Trophoblast cell (in vitro differentiated cells and primary cell): ENCODE data around the gene AHI1.

Source experiments
- DNase-seq, 2 donors: peaks; one replicate each; pipeline ENCODE4 v3.0.0-alpha.2; 2016
- H2AFZ ChIP-seq: 2 replicates; pipeline ENCODE4 v1.6.1; 2013; ENCODE audit warnings: low read length, moderate library complexity, mild to moderate bottlenecking; ENCODE audit not compliant: insufficient read depth, poor library complexity
- H2AK5ac ChIP-seq: 2 replicates; pipeline ENCODE4 v1.6.1; 2013; ENCODE audit warnings: mild to moderate bottlenecking, low read length
- H2BK120ac ChIP-seq: 2 replicates; pipeline ENCODE4 v1.6.1; 2013; ENCODE audit warnings: low read length, mild to moderate bottlenecking, moderate library complexity; ENCODE audit not compliant: insufficient read depth, poor library complexity
- H2BK12ac ChIP-seq: 2 replicates; pipeline ENCODE4 v1.6.1; 2013; ENCODE audit warnings: mild to moderate bottlenecking, low read length, moderate library complexity
- H2BK5ac ChIP-seq: 2 replicates; pipeline ENCODE4 v1.6.1; 2013; ENCODE audit warnings: low read length, low read depth, moderate library complexity, mild to moderate bottlenecking; ENCODE audit not compliant: poor library complexity
- H3K14ac ChIP-seq: 2 replicates; pipeline ENCODE4 v1.6.1; 2013; ENCODE audit warnings: mild to moderate bottlenecking, low read length
- H3K18ac ChIP-seq: 2 replicates; pipeline ENCODE4 v1.6.1; 2013; ENCODE audit warnings: mild to moderate bottlenecking, low read length
- H3K23ac ChIP-seq: 2 replicates; pipeline ENCODE4 v1.6.1; 2013; ENCODE audit warnings: low read length
- H3K27ac ChIP-seq: 2 replicates; pipeline ENCODE4 v1.5.1; 2013; ENCODE audit warnings: low read depth, mild to moderate bottlenecking, inconsistent platforms, low read length, moderate library complexity
- H3K27me3 ChIP-seq: 2 replicates; pipeline ENCODE4 v1.6.1; 2013; ENCODE audit warnings: inconsistent platforms, mild to moderate bottlenecking, low read length, moderate library complexity; ENCODE audit not compliant: insufficient read depth
- H3K36me3 ChIP-seq, 2 experiments: 1 replicate in 1 of 2; 2 replicates in 1 of 2; pipeline ENCODE4 v1.6.1; 2013; ENCODE audit warnings: low read length in 2 of 2, mild to moderate bottlenecking in 2 of 2, moderate library complexity in 1 of 2; ENCODE audit not compliant: insufficient read depth in 2 of 2, control insufficient read depth in 1 of 2
- H3K4ac ChIP-seq: 2 replicates; pipeline ENCODE4 v1.6.1; 2013; ENCODE audit warnings: low read depth, mild to moderate bottlenecking, low read length, moderate library complexity
- H3K4me1 ChIP-seq, 2 experiments: 1 replicate in 1 of 2; 2 replicates in 1 of 2; pipeline ENCODE4 v1.6.1; 2013; ENCODE audit warnings: low read length in 2 of 2, mild to moderate bottlenecking in 2 of 2, moderate library complexity in 1 of 2; ENCODE audit not compliant: insufficient read depth in 2 of 2, control insufficient read depth in 1 of 2
- H3K4me2 ChIP-seq: 2 replicates; pipeline ENCODE4 v1.6.1; 2013; ENCODE audit warnings: inconsistent platforms, mild to moderate bottlenecking, low read length, moderate library complexity
- H3K4me3 ChIP-seq: 2 replicates; pipeline ENCODE4 v1.5.1; 2013; ENCODE audit warnings: mild to moderate bottlenecking, low read depth, low read length, inconsistent platforms
- H3K79me1 ChIP-seq: one replicate; pipeline ENCODE4 v1.6.1; 2013; ENCODE audit warnings: low read length
- H3K79me2 ChIP-seq: 2 replicates; pipeline ENCODE4 v1.6.1; 2013; ENCODE audit warnings: low read length, mild to moderate bottlenecking; ENCODE audit not compliant: control insufficient read depth, insufficient read depth, poor library complexity
- H3K9ac ChIP-seq: 2 replicates; pipeline ENCODE4 v1.6.1; 2013; ENCODE audit warnings: mild to moderate bottlenecking, low read length
- H3K9me3 ChIP-seq: 2 replicates; pipeline ENCODE4 v1.6.1; 2013; ENCODE audit warnings: low read depth, mild to moderate bottlenecking, control low read depth, inconsistent platforms, low read length; ENCODE audit not compliant: insufficient read depth
- H4K12ac ChIP-seq: 2 replicates; pipeline ENCODE4 v1.6.1; 2013; ENCODE audit warnings: low read depth, mild to moderate bottlenecking, low read length, moderate library complexity
- H4K8ac ChIP-seq: 2 replicates; pipeline ENCODE4 v1.6.1; 2013; ENCODE audit warnings: low read depth, mild to moderate bottlenecking, low read length, moderate library complexity
- H4K91ac ChIP-seq: one replicate; pipeline ENCODE4 v1.6.1; 2013; ENCODE audit warnings: low read depth, mild to moderate bottlenecking, low read length, moderate library complexity
- WGBS: extraction: QIAGEN DNeasy Blood & Tissue Kit; methylation state at CpG from one replicate; pipeline ENCODE4 v1.1.7; 2013; ENCODE audit warnings: missing lambda C conversion rate; ENCODE audit not compliant: insufficient read length, insufficient coverage; ENCODE audit errors: extremely low coverage; 5-methylcytosine and 5-hydroxymethylcytosine counted together

AHI1 gene

GRCh38 chr6:135525594-135525993, 28.1 kb upstream of the AHI1 start:
- no peak overlapping the region for H4K8ac ChIP-seq
- H3K4me2 ChIP-seq: no peak overlapping the region
- no peaks in the 10 kb centered on the region for H3K36me3 ChIP-seq

GRCh38 chr6:135522965-135523692, 25.6 kb upstream of the AHI1 start:
- Histone ChIP-seq H3K4ac (no peak overlapping the region), H3K79me1 (no peaks in the 10 kb centered on the region), H4K8ac (no peak overlapping the region), H3K27ac (no peak overlapping the region), H2BK5ac (no peak overlapping the region), H3K79me2 (no peaks in the 10 kb centered on the region), H3K4me3 (no peak overlapping the region), H3K9me3 (no peaks in the 10 kb centered on the region), H2AK5ac (no peak overlapping the region), H4K91ac (no peak overlapping the region), H2BK12ac (no peak overlapping the region), H3K4me1 (no peaks in the 10 kb centered on the region), H3K9ac (no peak overlapping the region), H3K36me3 (no peaks in the 10 kb centered on the region), H2AFZ (no peak overlapping the region), H3K23ac (no peak overlapping the region), H3K27me3 (no peaks in the 10 kb centered on the region), H3K18ac (no peak overlapping the region), H2BK120ac (no peak overlapping the region), H3K4me2 (no peak overlapping the region), H4K12ac (no peak overlapping the region), H3K14ac (no peak overlapping the region)
- WGBS: no CpG with 5 or more reads among the region's 6 CpGs
- peak; percentile 22 to 89 for DNase-seq

More at GRCh38 chr6:135525594-135525993, 28.1 kb upstream of the AHI1 start:
- no peaks in the 10 kb centered on the region for H3K4me1 ChIP-seq
- no peak overlapping the region for H3K18ac ChIP-seq
- no peak overlapping the region for H3K9ac ChIP-seq
- no peaks in the 10 kb centered on the region for H3K79me2 ChIP-seq
- H3K4ac ChIP-seq: no peak overlapping the region
- no peak overlapping the region for H4K12ac ChIP-seq
- H4K91ac ChIP-seq: no peak overlapping the region
- no peaks in the 10 kb centered on the region for H3K79me1 ChIP-seq
- no peaks in the 10 kb centered on the region for H3K9me3 ChIP-seq
- H3K14ac ChIP-seq: no peak overlapping the region
- no peak overlapping the region for H3K27ac ChIP-seq
- H3K23ac ChIP-seq: no peak overlapping the region
- DNase-seq: no peak
- no peak overlapping the region for H2BK120ac ChIP-seq
- H2AK5ac ChIP-seq: no peak overlapping the region
- no peak overlapping the region for H3K4me3 ChIP-seq
- H3K27me3 ChIP-seq: no peaks in the 10 kb centered on the region
- no peak overlapping the region for H2BK5ac ChIP-seq
- H2BK12ac ChIP-seq: no peak overlapping the region
- no CpG with 5 or more reads among the region's 1 CpG for WGBS
- no peak overlapping the region for H2AFZ ChIP-seq

- no peaks in the 10 kb centered on the region for H3K79me2 ChIP-seq
- no peaks in the 10 kb centered on the region for H3K27me3 ChIP-seq
- no peak overlapping the region for H3K4me2 ChIP-seq
- H2AFZ ChIP-seq: no peak overlapping the region
- H4K12ac ChIP-seq: no peak overlapping the region
- H4K8ac ChIP-seq: no peak overlapping the region
- peak; percentile 5 to 6 for DNase-seq
- H4K91ac ChIP-seq: no peak overlapping the region
- no peaks in the 10 kb centered on the region for H3K79me1 ChIP-seq
- H2BK12ac ChIP-seq: no peak overlapping the region
- H3K4me1 ChIP-seq: no peaks in the 10 kb centered on the region
- H3K36me3 ChIP-seq: no peaks in the 10 kb centered on the region
- H2BK120ac ChIP-seq: no peak overlapping the region
- H2BK5ac ChIP-seq: no peak overlapping the region
- no peak overlapping the region for H2AK5ac ChIP-seq
- H3K9ac ChIP-seq: no peak overlapping the region
- no peak overlapping the region for H3K23ac ChIP-seq
- WGBS: no CpG with 5 or more reads among the region's 1 CpG
- H3K4ac ChIP-seq: no peak overlapping the region
- H3K14ac ChIP-seq: no peak overlapping the region
- no peak overlapping the region for H3K4me3 ChIP-seq
- H3K27ac ChIP-seq: no peak overlapping the region
- H3K9me3 ChIP-seq: no peaks in the 10 kb centered on the region
- H3K18ac ChIP-seq: no peak overlapping the region
Measured at GRCh38 chr6:135521431-135521830, 23.9 kb upstream of the AHI1 start.

GRCh38 chr6:135520781-135521180, 23.2 kb upstream of the AHI1 start:
- Histone ChIP-seq H3K4me2 (no peak overlapping the region), H3K79me1 (no peaks in the 10 kb centered on the region), H2BK12ac (no peak overlapping the region), H3K36me3 (no peaks in the 10 kb centered on the region), H3K4me1 (no peaks in the 10 kb centered on the region), H4K12ac (no peak overlapping the region), H3K23ac (no peak overlapping the region), H2AK5ac (no peak overlapping the region), H3K4ac (no peak overlapping the region), H3K9me3 (no peaks in the 10 kb centered on the region), H4K8ac (no peak overlapping the region), H2BK5ac (no peak overlapping the region), H3K27me3 (no peaks in the 10 kb centered on the region), H3K4me3 (no peak overlapping the region), H2AFZ (no peak overlapping the region), H3K9ac (no peak overlapping the region), H4K91ac (no peak overlapping the region), H2BK120ac (no peak overlapping the region), H3K79me2 (no peaks in the 10 kb centered on the region), H3K27ac (no peak overlapping the region), H3K18ac (no peak overlapping the region), H3K14ac (no peak overlapping the region)
- no peak for DNase-seq
- no CpG with 5 or more reads among the region's 2 CpGs for WGBS
